WI38 (cell line): ENCODE data around the gene TRIM71.
"Not testable (repeated sequence)": the region's sequence is repeated elsewhere in the genome, so short reads cannot be mapped to it uniquely, and the experiment has no call there.

Source experiments
- H3K4me3 ChIP-seq: 2 replicates; pipeline ENCODE4 v1.5.1; 2011; ENCODE audit warnings: low read depth, mild to moderate bottlenecking, control low read depth, low read length
- CTCF ChIP-seq: IDR thresholded peaks from 2 replicates; pipeline ENCODE4 v1.5.1; 2012; ENCODE audit warnings: low read depth, mild to moderate bottlenecking, control low read depth, low read length

The TRIM71 gene

GRCh38 chr3:32940726-32941125 lies 122.9 kb downstream of the TRIM71 start:
- no peak for TF ChIP-seq CTCF
- no peak overlapping the region for H3K4me3 ChIP-seq

- no peak overlapping the region for H3K4me3 ChIP-seq
- no peak for TF ChIP-seq CTCF
Measured at GRCh38 chr3:32945136-32945535, 127.3 kb downstream of the TRIM71 start.

DNA sequence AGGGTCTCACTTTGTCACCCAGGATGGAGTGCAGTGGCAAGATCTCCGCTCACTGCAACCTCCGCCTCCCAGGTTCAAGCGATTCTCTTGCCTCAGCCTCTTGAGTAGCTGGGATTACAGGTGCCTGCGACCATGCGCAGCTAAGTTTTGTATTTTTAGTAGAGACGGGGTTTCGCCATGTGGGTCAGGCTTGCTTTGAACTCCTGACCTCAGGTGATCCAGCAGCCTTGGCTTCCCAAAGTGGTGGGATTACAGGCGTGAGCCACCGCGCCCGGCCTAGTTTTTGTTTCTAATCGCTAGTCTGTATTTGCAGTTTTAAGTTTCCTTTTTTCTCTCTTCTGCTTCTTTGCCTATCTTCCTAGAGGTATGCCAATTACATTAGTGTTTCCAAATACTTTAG lies 127.8 kb downstream of the TRIM71 start:
- H3K4me3 ChIP-seq: not testable (repeated sequence)

DNA sequence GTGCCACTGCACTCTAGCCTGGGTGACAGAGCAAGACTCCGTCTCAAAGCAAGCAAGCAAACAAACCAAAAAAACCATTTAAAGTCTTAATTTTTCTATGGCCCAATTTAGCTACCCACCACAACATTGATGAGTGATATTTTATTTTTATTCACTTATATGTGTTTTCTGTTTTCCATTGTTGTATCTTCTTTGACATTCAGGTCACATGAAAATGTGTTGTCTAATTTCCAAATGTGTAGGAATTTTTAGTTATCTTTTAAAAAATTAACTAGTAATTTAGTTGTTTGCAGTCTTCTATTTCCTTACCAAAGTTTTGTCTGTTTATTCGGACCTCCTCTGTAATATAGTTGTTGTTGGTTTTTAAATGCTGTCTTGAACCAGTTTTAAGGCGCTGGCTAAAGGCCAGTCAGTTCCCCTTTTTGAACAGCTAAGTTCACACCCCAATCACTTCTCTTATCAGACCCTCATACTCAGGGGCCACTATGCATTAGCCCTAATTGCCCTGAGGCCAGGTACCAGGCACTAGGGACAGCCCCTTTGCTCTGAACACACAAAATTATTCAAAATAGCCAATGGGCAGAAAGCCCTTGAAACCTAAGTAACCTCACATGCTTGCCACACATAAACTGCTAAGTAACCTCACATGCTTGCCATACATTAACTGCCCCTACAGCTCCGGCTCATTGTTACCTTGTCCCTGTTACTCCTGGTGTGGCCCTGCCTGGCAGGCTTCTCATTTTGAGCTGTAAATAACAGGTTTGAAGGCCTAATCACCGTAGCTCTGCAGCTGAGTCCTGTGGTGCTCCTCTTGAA lies 129.4 kb downstream of the TRIM71 start:
- TF ChIP-seq CTCF: no peak
- no peak overlapping the region for H3K4me3 ChIP-seq
